ENCODE data around the gene PPP2R5E. TPM values are rescaled to one million over a fixed set of nuclear protein-coding genes. Genes with fewer than 3 reads are reported as not detected.

Gene PPP2R5E
- total and polyA plus RNA-seq, 2 donors (not counting 3 experiments of a cell fraction or from before 2014, with no cell fraction given), result 4.9 to 52.5 TPM

Small RNAs within 50 kb of the gene (small RNA-seq; reads per million reads assigned to genes)
- not detected for gene RF00601 (ENCODE audit: insufficient read depth, insufficient read length, low read depth, low replicate concordance)

Other genes starting within 250 kb of the PPP2R5E start
- not detected in 2 replicates for gene GPHB5, start 224.4 kb downstream of the PPP2R5E start, total RNA-seq
- gene GPHB5, start 224.4 kb downstream of the PPP2R5E start, polyA plus RNA-seq, result not detected in 2 replicates
- 10.7 and 12.0 TPM in 2 replicates for gene WDR89, start 98.5 kb upstream of the PPP2R5E start, total RNA-seq
- 2.4 and 3.5 TPM in 2 replicates for gene WDR89, start 98.5 kb upstream of the PPP2R5E start, polyA plus RNA-seq
- 7.6 and 7.9 TPM in 2 replicates for gene SGPP1, start 184.7 kb upstream of the PPP2R5E start, total RNA-seq
- gene SGPP1, start 184.7 kb upstream of the PPP2R5E start, polyA plus RNA-seq, result 4.5 and 6.2 TPM in 2 replicates

Data from endothelial cell of umbilical vein (primary cell).